Superior temporal gyrus (tissue), 1 donor: ENCODE measurements around the gene TMEM164.
"Not testable (repeated sequence)": the region's sequence is repeated elsewhere in the genome, so short reads cannot be mapped to it uniquely, and the experiment has no call there.

Experiments used
- DNase-seq: peaks from one replicate; pipeline ENCODE4 v3.0.0-alpha.2; 2016; ENCODE audit errors: extremely low spot score

TMEM164 gene

GRCh38 chrX:110132450-110133114 lies 129.7 kb downstream of the TMEM164 start:
- DNase-seq: no peak

- no peak for DNase-seq
These were observed 130.9 kb downstream of the TMEM164 start for GRCh38 chrX:110133735-110134370.

- no peak for DNase-seq
These were observed 132.7 kb downstream of the TMEM164 start for GRCh38 chrX:110135618-110136017.

DNA sequence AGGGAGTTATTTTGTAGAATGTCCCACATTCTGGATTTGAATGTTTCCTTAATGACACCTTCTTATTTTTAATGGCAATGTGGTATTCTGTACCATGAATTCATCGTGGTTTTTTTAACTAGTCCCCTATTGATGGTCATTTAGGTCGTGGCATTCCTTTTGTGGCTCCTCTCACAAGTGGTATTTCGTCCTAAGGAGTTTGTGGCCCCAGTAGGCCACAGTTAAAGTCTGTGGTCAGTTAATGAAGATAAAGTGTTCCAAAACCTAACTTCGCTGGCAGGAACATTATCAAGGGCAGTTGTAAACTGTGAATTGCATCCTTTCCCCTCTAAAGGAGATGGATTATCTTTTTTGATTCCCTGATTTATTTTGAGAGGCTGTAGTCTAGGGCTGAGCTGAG lies 133.2 kb downstream of the TMEM164 start:
- DNase-seq: no peak

DNA sequence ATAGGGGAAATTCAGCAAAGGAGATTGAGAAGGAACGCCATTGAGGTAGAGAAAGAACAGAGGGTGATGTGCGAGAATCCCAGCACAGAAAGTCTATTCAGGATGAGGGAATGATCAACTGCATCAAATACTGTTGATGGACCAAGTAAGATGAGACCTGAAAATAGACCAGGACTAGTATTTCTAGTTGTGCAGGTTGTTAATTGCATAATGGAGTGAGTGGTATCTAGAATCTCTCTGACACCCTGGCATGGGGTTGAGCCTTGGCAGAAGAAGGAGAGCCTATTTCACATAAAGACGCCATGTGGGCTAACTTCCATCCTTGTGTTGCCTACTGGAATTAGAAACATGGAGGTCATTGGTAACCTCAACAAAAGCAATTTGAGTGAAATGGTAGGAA lies 135.6 kb downstream of the TMEM164 start:
- no peak for DNase-seq

DNA sequence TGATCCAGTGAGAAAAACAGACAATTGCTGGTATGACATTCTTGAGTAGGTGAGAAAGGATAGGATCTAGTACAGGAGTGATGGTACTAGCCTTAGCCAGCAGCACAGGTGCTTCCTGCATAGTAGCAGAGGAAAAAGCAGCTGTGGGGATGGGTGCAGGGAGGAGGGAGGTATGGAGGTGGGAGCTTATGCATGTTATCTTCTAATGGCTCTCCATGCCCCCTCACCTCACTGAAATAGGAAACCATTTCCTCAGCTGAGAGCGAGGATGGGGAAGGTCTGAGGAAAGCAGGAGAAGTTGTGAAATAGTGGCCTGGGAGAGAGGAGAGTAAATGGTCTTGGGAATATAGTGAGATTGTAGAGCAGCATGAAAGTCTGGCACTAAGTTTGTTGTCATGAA lies 136.3 kb downstream of the TMEM164 start:
- no peak for DNase-seq

- DNase-seq: no peak
These were observed 139.2 kb downstream of the TMEM164 start for GRCh38 chrX:110142096-110142495.

GRCh38 chrX:110143454-110144210 lies 140.7 kb downstream of the TMEM164 start:
- DNase-seq: peak; percentile 13

GRCh38 chrX:110145311-110145710 lies 142.4 kb downstream of the TMEM164 start:
- no peak for DNase-seq

- peak; percentile 40 for DNase-seq
These were observed 142.9 kb downstream of the TMEM164 start for GRCh38 chrX:110145854-110146253.

DNA sequence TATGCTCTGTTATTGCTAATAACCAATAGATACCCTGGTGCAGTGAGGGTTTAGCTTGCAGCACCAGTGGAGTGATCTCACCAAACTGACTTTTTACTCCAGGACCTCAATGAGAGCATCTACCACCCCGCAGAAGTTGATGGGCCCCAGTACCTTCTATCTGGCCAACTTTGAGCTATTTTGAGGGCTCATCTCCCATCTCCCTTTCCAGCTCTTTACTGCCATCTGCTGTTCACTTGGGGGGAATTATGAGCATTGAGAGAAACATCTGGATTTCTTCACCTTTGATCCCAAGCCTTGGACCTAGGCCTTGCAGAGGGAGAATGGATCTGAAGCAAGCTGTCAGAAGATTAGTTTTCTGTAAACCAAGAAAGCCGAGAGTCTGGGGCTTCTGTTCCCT lies 143.6 kb downstream of the TMEM164 start:
- DNase-seq: peak; percentile 68

DNA sequence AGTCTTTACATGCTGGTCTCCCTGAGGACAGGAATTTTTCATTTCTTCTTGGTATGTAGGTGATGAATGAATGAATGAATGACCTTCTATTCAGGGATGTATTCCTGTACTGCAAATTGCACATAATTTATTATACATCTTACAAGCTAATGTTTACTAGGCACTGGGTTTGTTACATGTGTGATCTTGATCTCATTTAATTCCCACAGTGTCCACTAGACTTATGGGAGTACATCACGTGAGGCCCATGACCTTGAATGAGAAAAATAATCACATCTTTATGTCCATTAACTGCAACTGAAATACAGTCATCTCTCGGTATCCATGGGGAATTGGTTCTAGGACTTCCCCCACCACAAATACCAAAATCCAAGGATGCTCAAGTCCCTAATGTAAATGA lies 150.3 kb downstream of the TMEM164 start:
- DNase-seq: no peak

DNA sequence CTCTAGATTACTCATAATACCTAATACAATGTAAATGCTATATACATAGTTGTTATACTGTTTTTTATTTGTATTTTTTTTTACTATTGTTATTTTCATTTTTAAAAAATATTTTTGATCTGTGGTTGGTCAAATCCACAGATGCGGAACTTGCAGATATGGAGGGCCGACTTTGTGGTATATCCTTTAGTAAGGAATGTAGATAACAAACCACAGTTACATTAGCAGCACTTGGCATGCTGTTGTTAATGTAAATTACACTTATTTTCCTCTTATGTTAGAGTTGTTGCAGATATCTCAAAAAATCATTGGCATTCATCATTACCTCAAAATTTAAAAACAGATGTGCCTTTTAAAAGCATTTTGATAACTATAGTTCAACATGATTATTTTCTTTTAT lies 151.0 kb downstream of the TMEM164 start:
- no peak for DNase-seq

GRCh38 chrX:110154328-110154727 lies 151.4 kb downstream of the TMEM164 start:
- not testable (repeated sequence) for DNase-seq

DNA sequence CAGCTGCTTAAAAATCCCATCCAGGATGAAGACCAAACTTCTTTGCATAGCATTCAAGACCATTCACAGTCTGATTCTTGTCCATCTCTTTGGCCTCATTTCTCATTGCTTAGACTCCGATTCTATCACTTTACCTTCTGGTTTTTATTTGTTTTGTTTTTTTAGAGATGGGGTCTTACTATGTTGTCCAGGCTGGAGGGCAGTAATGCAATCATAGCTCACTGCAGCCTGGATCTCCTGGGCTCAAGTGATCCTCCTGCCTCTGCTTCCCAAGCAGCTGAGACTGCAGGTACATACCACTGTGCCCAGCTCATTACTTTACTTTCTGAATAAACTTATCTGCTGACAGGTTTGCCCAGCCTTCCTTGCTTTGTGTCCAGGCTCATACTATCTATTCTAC lies 152.8 kb downstream of the TMEM164 start:
- no peak for DNase-seq

DNA sequence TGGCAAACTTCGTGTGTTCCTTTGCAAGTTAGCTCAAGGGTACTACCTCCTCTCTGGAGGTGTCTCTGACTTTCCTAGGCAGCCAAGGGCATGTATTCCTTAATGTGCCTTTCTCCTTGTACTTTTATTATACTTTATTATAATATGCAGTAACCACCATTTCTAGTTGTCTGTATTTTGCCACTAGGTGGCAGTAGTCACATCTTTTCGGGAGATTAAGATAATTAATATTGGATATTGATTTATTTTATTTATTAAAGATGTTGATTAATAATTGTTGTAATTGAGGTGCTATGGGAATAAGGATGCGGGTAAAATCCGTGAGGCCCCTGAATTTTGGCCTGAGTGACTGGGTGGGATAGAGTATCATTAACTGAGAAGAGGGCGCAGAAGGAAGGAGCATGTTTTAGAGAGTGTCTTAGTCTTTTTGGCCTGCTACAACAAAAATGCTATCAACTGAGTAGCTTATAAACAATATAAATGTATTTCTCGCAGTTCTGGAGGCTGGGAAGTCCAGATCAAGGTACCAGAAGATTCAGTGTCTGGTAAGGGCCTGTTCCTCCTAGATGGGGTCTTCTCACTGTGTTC lies 153.3 kb downstream of the TMEM164 start:
- peak; percentile 19 for DNase-seq

DNA sequence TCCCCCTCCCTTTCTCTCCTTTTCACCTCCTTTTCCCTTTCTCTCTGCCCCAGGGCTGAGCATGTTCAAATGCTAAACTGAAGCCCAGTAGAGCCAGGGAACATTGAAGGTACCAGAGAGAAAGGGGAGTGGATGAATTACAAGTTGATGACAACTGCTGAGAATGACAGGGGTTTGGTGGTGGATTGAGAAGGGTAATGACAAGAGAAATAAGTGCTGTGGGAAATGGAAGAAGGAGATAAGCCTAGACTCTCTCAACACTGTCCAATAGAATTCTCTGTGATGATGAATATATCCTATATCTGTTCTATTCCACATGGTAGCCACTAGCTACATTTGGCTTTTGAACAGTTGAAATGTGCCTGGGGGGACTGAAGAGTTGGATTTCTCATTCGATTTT lies 154.5 kb downstream of the TMEM164 start:
- no peak for DNase-seq

- no peak for DNase-seq
These were observed 156.3 kb downstream of the TMEM164 start for GRCh38 chrX:110159235-110159634.

- no peak for DNase-seq
These were observed 157.0 kb downstream of the TMEM164 start for GRCh38 chrX:110159865-110160264.

GRCh38 chrX:110161361-110161686 lies 158.4 kb downstream of the TMEM164 start:
- no peak for DNase-seq

DNA sequence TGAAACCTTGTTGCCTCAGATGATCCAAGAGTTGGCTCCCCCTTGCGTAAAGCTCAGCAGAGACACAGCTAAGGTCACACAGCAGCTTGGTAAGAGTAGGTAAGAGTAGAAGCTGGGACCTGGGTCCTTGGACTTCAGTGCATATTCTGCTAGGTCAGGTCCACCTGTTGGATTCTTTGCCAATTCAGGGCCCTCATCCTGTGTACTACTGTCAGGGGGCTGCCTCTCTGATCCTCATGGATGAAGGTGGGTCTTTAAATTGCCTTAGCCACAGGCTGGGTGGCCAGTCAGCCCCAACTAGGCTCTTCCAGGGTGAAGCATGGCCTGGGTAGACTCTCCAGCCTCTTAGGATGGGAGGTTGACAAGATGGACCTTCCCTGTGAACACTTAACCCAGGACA lies 159.2 kb downstream of the TMEM164 start:
- DNase-seq: no peak

- no peak for DNase-seq
These were observed 160.0 kb downstream of the TMEM164 start for GRCh38 chrX:110162867-110163266.

GRCh38 chrX:110163488-110163887 lies 160.6 kb downstream of the TMEM164 start:
- DNase-seq: no peak
